Bronchial epithelial cell (primary cell): ENCODE measurements around the gene CALML5. TPM values are rescaled to one million over a fixed set of nuclear protein-coding genes. Genes with fewer than 3 reads are reported as not detected.

Source experiments
- DNase-seq: peaks from one replicate; pipeline ENCODE4 v3.0.0-alpha.2; 2010; ENCODE audit warnings: low read depth
- FAIRE-seq: peaks from 2 replicates; lab custom pipeline; 2011; peaks lifted over from hg19 to GRCh38; lab: Jason Lieb, UNC
- H3K27me3 ChIP-seq: 2 replicates; pipeline ENCODE4 v1.5.1; 2011; ENCODE audit warnings: low read length; ENCODE audit not compliant: control insufficient read depth, insufficient read depth
- H3K36me3 ChIP-seq: 2 replicates; pipeline ENCODE4 v1.5.1; 2011; ENCODE audit warnings: low read length; ENCODE audit not compliant: control insufficient read depth, insufficient read depth
- H3K4me3 ChIP-seq: 2 replicates; pipeline ENCODE4 v1.5.1; 2011; ENCODE audit warnings: mild to moderate bottlenecking, low read depth, low read length, control low read depth
- total RNA-seq: library from RNA; depleted of rRNA; stranded (reverse); fragments of >200 nt; gene quantifications from 2 replicates; pipeline ENCODE4 v1.2.1, GENCODE V29; 2014
- TF ChIP-seq, protein P1 (sequence below): IDR thresholded peaks from 2 replicates; pipeline ENCODE4 v1.5.1; 2011; ENCODE audit warnings: mild to moderate bottlenecking, moderate library complexity, low read length, control low read depth, inconsistent platforms; ENCODE audit not compliant: insufficient read depth, severe bottlenecking

CALML5 gene
- total RNA-seq, 1 donor from 2014 or later: 0.79 TPM

DNA sequence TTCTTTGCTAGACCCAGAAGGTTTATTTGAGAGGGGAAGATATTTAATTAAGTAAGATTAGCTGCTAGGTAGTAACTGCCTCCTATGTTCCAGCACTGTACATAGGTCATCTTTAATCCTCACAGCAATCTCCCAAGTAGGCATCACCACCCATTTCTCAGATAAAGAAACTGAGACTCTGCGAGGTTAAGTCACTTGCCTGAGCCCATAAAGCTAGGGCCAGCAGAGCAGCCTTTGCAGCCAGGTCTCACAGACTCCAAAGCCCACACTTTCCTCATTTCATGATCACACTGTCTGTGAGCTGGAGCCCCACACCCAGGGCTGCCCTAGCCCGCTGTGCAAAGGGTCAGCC, 46.0 kb upstream of the CALML5 start:
- DNase-seq (no peak), FAIRE-seq (no peak)
- Histone ChIP-seq H3K36me3 (no peaks in the 10 kb centered on the region), H3K27me3 (no peaks in the 10 kb centered on the region), H3K4me3 (no peak overlapping the region)
- TF ChIP-seq, protein P1, sequence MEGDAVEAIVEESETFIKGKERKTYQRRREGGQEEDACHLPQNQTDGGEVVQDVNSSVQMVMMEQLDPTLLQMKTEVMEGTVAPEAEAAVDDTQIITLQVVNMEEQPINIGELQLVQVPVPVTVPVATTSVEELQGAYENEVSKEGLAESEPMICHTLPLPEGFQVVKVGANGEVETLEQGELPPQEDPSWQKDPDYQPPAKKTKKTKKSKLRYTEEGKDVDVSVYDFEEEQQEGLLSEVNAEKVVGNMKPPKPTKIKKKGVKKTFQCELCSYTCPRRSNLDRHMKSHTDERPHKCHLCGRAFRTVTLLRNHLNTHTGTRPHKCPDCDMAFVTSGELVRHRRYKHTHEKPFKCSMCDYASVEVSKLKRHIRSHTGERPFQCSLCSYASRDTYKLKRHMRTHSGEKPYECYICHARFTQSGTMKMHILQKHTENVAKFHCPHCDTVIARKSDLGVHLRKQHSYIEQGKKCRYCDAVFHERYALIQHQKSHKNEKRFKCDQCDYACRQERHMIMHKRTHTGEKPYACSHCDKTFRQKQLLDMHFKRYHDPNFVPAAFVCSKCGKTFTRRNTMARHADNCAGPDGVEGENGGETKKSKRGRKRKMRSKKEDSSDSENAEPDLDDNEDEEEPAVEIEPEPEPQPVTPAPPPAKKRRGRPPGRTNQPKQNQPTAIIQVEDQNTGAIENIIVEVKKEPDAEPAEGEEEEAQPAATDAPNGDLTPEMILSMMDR: no peak

DNA sequence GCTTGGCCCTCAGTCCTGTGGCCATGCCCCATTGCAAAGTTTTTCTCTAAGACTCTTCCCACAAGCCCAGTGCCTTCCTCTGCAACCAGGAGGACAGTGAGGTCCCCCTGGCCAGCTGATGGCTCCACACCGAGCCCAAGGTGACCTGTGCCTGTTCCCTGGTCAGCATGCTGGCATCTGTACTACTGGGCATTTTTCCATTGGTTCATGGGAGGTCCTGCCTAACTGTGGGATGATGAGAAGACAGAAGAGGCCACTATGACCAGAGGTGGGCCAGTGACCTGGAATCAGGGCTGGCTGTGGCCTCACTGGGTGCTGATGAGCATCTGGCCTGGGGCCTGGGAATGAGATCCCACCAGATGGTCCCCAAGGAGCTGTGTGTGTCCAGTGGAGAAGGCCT, 45.6 kb upstream of the CALML5 start:
- FAIRE-seq: no peak
- H3K36me3 ChIP-seq: no peaks in the 10 kb centered on the region
- no peak overlapping the region for H3K4me3 ChIP-seq
- DNase-seq: no peak
- no peaks in the 10 kb centered on the region for H3K27me3 ChIP-seq
- TF ChIP-seq, protein P1: no peak

DNA sequence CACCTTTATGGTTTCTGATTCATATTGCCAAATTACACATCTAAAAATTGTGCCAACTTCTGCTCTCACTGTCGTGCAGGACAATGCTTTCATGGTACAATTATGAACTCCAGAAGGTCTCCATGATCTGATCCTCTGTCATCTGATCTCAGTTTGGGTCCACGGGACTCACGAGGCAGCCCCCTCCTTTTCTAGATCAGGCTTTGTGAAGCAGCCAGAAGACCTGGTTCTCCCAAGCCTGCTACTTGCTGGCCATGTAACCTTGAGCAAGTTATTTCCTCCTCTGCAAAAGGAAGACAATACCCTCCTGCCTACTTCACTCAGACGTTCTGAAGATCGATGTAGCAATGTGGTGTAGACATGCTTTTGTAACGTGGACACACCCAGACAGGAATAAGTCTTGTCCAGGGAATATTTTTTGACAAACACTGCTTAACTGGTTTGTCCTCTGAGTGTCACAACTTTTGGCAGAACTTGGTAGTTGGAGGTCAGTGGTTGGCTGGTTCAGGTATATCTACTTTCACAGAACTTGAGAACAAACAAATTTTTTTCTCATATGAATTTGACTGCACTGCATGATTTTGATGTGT, 44.9 kb upstream of the CALML5 start:
- FAIRE-seq (peak; percentile 93), DNase-seq (peak; percentile 76)
- TF ChIP-seq, protein P1: no peak
- Histone ChIP-seq H3K36me3 (no peaks in the 10 kb centered on the region), H3K4me3 (no peak overlapping the region), H3K27me3 (no peaks in the 10 kb centered on the region)

DNA sequence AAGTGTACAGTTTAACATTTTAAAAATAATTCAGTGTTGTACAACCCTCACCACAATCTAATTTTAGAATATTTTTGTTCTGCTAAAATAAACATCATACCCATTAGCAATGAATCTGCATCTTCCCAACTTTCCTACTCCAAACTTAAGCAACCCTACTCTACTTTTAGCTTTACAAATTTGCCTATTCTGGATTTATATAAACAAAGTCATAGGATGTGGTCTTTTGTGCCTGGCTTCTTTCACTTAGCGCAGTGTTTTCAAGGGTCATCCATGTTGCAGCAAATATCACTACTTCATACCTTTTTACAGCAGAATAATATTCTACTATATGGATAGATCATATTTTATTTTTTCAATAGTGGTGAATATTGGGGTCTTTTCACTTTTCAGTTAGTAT, 44.3 kb upstream of the CALML5 start:
- no peak overlapping the region for H3K4me3 ChIP-seq
- TF ChIP-seq, protein P1: no peak
- no peaks in the 10 kb centered on the region for H3K36me3 ChIP-seq
- DNase-seq (no peak), FAIRE-seq (no peak)
- no peaks in the 10 kb centered on the region for H3K27me3 ChIP-seq

DNA sequence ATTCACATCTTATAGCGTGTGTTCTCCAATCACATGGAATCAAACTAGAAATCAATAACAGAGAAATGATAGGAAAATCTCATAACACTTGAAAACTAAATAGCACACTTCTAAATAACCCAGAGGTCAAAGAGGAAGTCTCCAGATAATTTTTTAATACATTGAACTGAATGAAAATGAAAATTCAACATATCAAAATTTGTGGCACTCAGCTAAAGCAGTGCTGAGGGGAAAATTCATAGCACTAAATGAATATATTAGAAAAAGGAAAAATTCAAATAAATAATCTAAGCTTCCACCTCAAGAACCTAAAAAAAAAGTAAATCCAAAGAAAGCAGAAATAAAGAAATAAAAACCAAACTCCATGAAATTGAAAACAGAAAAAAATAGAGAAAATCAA, 42.7 kb upstream of the CALML5 start:
- H3K27me3 ChIP-seq: no peaks in the 10 kb centered on the region
- no peak overlapping the region for H3K4me3 ChIP-seq
- H3K36me3 ChIP-seq: no peaks in the 10 kb centered on the region
- no peak for FAIRE-seq
- TF ChIP-seq, protein P1: no peak
- DNase-seq: no peak

DNA sequence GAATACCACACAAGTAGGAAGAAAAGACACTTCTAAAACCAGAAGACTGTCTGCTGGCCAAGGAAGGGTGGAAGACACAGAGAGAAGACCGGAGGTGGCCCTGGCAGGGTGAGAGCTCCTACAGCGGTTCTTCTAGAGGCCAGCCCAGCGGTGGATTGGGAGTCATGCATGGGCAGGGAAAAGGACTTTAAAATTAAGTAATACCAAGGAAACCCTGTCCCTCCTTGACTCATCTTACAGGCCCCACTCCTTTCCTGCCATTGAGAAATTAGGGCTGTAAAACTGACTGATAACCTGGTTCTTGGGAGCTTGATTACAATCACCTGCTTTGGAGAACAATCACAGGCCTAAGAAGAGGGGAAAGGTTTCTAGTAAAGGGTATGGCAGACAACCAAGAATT, 41.5 kb upstream of the CALML5 start:
- no peaks in the 10 kb centered on the region for H3K27me3 ChIP-seq
- H3K4me3 ChIP-seq: no peak overlapping the region
- FAIRE-seq (no peak), DNase-seq (no peak)
- TF ChIP-seq, protein P1: no peak
- no peaks in the 10 kb centered on the region for H3K36me3 ChIP-seq
